Panc1 (cell line): ENCODE results near the gene DCAF17.

Source experiments
- POLR2AphosphoS5 ChIP-seq: IDR thresholded peaks from 2 replicates; pipeline ENCODE4 v1.6.1; 2012; ENCODE audit warnings: mild to moderate bottlenecking, low read depth, low read length, moderate library complexity
- TCF7L2 ChIP-seq: IDR thresholded peaks from 2 replicates; pipeline ENCODE4 v1.6.1; 2011; ENCODE audit warnings: mild to moderate bottlenecking, low read depth, low read length, inconsistent platforms
- TF ChIP-seq, protein P1 (sequence below): fragments of 450-650 bp; IDR thresholded peaks from 2 replicates; pipeline ENCODE4 v1.5.1; 2017; ENCODE audit warnings: mild to moderate bottlenecking
- TF ChIP-seq, protein P2 (sequence below), 2 experiments: IDR thresholded peaks; 2 replicates each; pipeline ENCODE4 v1.6.1; 2011 to 2012; ENCODE audit warnings: low read depth in 2 of 2, control low read depth in 1 of 2, low read length in 1 of 2, mild to moderate bottlenecking in 1 of 2, moderate library complexity in 1 of 2; ENCODE audit not compliant: insufficient read depth in 1 of 2

DNA sequence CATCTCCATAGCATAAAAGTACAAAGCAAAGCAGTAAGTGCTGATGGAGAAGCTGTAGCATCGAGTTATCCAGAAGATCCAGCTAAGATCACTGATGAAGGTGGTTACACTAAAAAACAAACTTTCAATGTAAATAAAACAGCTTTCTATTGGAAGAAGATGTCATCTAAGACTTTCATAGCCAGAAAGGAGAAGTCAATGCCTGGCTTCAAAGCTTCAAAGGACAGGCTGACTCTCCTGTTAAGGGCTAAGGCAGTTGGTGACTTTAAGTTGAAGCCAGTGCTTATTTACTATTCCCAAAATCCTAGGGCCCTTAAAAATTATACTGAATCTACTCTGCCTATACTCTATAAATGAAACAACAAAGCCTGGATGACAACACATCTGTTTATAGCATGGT is 44.2 kb upstream of the DCAF17 start:
- TF ChIP-seq, protein P1, sequence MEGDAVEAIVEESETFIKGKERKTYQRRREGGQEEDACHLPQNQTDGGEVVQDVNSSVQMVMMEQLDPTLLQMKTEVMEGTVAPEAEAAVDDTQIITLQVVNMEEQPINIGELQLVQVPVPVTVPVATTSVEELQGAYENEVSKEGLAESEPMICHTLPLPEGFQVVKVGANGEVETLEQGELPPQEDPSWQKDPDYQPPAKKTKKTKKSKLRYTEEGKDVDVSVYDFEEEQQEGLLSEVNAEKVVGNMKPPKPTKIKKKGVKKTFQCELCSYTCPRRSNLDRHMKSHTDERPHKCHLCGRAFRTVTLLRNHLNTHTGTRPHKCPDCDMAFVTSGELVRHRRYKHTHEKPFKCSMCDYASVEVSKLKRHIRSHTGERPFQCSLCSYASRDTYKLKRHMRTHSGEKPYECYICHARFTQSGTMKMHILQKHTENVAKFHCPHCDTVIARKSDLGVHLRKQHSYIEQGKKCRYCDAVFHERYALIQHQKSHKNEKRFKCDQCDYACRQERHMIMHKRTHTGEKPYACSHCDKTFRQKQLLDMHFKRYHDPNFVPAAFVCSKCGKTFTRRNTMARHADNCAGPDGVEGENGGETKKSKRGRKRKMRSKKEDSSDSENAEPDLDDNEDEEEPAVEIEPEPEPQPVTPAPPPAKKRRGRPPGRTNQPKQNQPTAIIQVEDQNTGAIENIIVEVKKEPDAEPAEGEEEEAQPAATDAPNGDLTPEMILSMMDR: no peak
- TF ChIP-seq TCF7L2: no peak
- TF ChIP-seq POLR2AphosphoS5: no peak
- TF ChIP-seq, protein P2, sequence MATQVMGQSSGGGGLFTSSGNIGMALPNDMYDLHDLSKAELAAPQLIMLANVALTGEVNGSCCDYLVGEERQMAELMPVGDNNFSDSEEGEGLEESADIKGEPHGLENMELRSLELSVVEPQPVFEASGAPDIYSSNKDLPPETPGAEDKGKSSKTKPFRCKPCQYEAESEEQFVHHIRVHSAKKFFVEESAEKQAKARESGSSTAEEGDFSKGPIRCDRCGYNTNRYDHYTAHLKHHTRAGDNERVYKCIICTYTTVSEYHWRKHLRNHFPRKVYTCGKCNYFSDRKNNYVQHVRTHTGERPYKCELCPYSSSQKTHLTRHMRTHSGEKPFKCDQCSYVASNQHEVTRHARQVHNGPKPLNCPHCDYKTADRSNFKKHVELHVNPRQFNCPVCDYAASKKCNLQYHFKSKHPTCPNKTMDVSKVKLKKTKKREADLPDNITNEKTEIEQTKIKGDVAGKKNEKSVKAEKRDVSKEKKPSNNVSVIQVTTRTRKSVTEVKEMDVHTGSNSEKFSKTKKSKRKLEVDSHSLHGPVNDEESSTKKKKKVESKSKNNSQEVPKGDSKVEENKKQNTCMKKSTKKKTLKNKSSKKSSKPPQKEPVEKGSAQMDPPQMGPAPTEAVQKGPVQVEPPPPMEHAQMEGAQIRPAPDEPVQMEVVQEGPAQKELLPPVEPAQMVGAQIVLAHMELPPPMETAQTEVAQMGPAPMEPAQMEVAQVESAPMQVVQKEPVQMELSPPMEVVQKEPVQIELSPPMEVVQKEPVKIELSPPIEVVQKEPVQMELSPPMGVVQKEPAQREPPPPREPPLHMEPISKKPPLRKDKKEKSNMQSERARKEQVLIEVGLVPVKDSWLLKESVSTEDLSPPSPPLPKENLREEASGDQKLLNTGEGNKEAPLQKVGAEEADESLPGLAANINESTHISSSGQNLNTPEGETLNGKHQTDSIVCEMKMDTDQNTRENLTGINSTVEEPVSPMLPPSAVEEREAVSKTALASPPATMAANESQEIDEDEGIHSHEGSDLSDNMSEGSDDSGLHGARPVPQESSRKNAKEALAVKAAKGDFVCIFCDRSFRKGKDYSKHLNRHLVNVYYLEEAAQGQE (IDR thresholded peaks at IDR 0.05; ENCODE audit: insufficient read depth in 1 of 2, low read depth in 2 of 2, low read length in 1 of 2): no peak
